Activated T-helper 17 cell treated with anti-CD3 and anti-CD28 coated beads, Interleukin-2, amount 50 U/mL, for 72 hours (primary cell): Measurements from ENCODE around the gene ZNF423. TPM values are rescaled to one million over a fixed set of nuclear protein-coding genes. Genes with fewer than 3 reads are reported as not detected.
"Not testable (repeated sequence)": the region's sequence is repeated elsewhere in the genome, so short reads cannot be mapped to it uniquely, and the experiment has no call there.

ENCODE experiments used
- ATAC-seq: fragments of 150-1000 bp; cut with Tn5 transposase; replicated peaks from 2 replicates; pipeline ENCODE4 v1.10.0; 2021; ENCODE audit warnings: mild to moderate bottlenecking, moderate library complexity
- H3K27ac Mint-ChIP-seq: one replicate; pipeline ENCODE4 v1.8.0; 2022; ENCODE audit warnings: mixed read lengths
- H3K27me3 Mint-ChIP-seq: one replicate; pipeline ENCODE4 v1.8.0; 2022; ENCODE audit warnings: mixed read lengths
- H3K36me3 Mint-ChIP-seq: one replicate; pipeline ENCODE4 v1.8.0; 2022; ENCODE audit warnings: low read depth, mild to moderate bottlenecking, mixed read lengths
- H3K4me1 Mint-ChIP-seq: one replicate; pipeline ENCODE4 v1.8.0; 2022; ENCODE audit warnings: mixed read lengths
- H3K4me3 Mint-ChIP-seq: one replicate; pipeline ENCODE4 v1.8.0; 2022; ENCODE audit warnings: mild to moderate bottlenecking, mixed read lengths
- H3K9me3 Mint-ChIP-seq: one replicate; pipeline ENCODE4 v1.8.0; 2022; ENCODE audit warnings: mixed read lengths
- total RNA-seq, 2 donors: library from RNA; stranded (reverse); gene quantifications; one replicate each; pipeline ENCODE4 v1.2.3, GENCODE V29; 2022

Gene ZNF423
- total RNA-seq, 2 donors from 2014 or later: not detected

GRCh38 chr16:49574826-49575225 lies 281.1 kb downstream of the ZNF423 start:
- no peaks in the 10 kb centered on the region for H3K36me3 Mint-ChIP-seq
- H3K27ac Mint-ChIP-seq: no peak overlapping the region
- no peaks in the 10 kb centered on the region for H3K27me3 Mint-ChIP-seq
- ATAC-seq: no peak
- H3K4me1 Mint-ChIP-seq: no peaks in the 10 kb centered on the region
- no peaks in the 10 kb centered on the region for H3K9me3 Mint-ChIP-seq
- no peak overlapping the region for H3K4me3 Mint-ChIP-seq

GRCh38 chr16:49567950-49568349 lies 288.0 kb downstream of the ZNF423 start:
- H3K27me3 Mint-ChIP-seq: no peaks in the 10 kb centered on the region
- peaks cover 3% of the 10 kb centered on the region for H3K9me3 Mint-ChIP-seq
- no peaks in the 10 kb centered on the region for H3K36me3 Mint-ChIP-seq
- ATAC-seq: peak; percentile 28
- H3K4me3 Mint-ChIP-seq: no peak overlapping the region
- no peak overlapping the region for H3K27ac Mint-ChIP-seq
- H3K4me1 Mint-ChIP-seq: no peaks in the 10 kb centered on the region

- H3K27ac Mint-ChIP-seq: no peak overlapping the region
- no peaks in the 10 kb centered on the region for H3K36me3 Mint-ChIP-seq
- ATAC-seq: no peak
- no peak overlapping the region for H3K4me3 Mint-ChIP-seq
- no peaks in the 10 kb centered on the region for H3K4me1 Mint-ChIP-seq
- peaks cover 3% of the 10 kb centered on the region for H3K9me3 Mint-ChIP-seq
- H3K27me3 Mint-ChIP-seq: no peaks in the 10 kb centered on the region
Measured at GRCh38 chr16:49566432-49566831, 289.5 kb downstream of the ZNF423 start.

GRCh38 chr16:49564496-49565229 lies 291.2 kb downstream of the ZNF423 start:
- H3K27me3 Mint-ChIP-seq: no peaks in the 10 kb centered on the region

GRCh38 chr16:49563666-49564065 lies 292.2 kb downstream of the ZNF423 start:
- Mint-ChIP-seq H3K36me3 (no peaks in the 10 kb centered on the region), H3K27me3 (no peaks in the 10 kb centered on the region), H3K4me3 (no peak overlapping the region), H3K9me3 (peaks cover 3% of the 10 kb centered on the region), H3K4me1 (no peaks in the 10 kb centered on the region), H3K27ac (no peak overlapping the region)
- no peak for ATAC-seq

More at GRCh38 chr16:49564496-49565229, 291.2 kb downstream of the ZNF423 start:
- Mint-ChIP-seq H3K9me3 (peaks cover 3% of the 10 kb centered on the region), H3K4me1 (no peaks in the 10 kb centered on the region), H3K27ac (no peak overlapping the region), H3K36me3 (no peaks in the 10 kb centered on the region), H3K4me3 (no peak overlapping the region)
- no peak for ATAC-seq

GRCh38 chr16:49562894-49563293 lies 293.0 kb downstream of the ZNF423 start:
- H3K27ac Mint-ChIP-seq, H3K36me3 Mint-ChIP-seq, ATAC-seq, H3K9me3 Mint-ChIP-seq, H3K4me1 Mint-ChIP-seq, H3K4me3 Mint-ChIP-seq, H3K27me3 Mint-ChIP-seq: not testable (repeated sequence)

- no peak for ATAC-seq
- Mint-ChIP-seq H3K4me3 (no peak overlapping the region), H3K9me3 (no peaks in the 10 kb centered on the region), H3K27ac (no peak overlapping the region), H3K36me3 (no peaks in the 10 kb centered on the region), H3K4me1 (no peaks in the 10 kb centered on the region), H3K27me3 (no peaks in the 10 kb centered on the region)
Measured at GRCh38 chr16:49562228-49562627, 293.7 kb downstream of the ZNF423 start.

- no peak overlapping the region for H3K4me3 Mint-ChIP-seq
- no peaks in the 10 kb centered on the region for H3K36me3 Mint-ChIP-seq
- H3K4me1 Mint-ChIP-seq: no peaks in the 10 kb centered on the region
- no peak for ATAC-seq
- no peaks in the 10 kb centered on the region for H3K9me3 Mint-ChIP-seq
- no peaks in the 10 kb centered on the region for H3K27me3 Mint-ChIP-seq
- H3K27ac Mint-ChIP-seq: no peak overlapping the region
Measured at GRCh38 chr16:49560004-49560830, 295.7 kb downstream of the ZNF423 start.

GRCh38 chr16:49559242-49559641 lies 296.7 kb downstream of the ZNF423 start:
- Mint-ChIP-seq H3K36me3 (no peaks in the 10 kb centered on the region), H3K4me1 (no peaks in the 10 kb centered on the region), H3K4me3 (no peak overlapping the region), H3K27ac (no peak overlapping the region), H3K27me3 (peaks cover 6% of the 10 kb centered on the region), H3K9me3 (no peaks in the 10 kb centered on the region)
- no peak for ATAC-seq

GRCh38 chr16:49558451-49558850 lies 297.5 kb downstream of the ZNF423 start:
- Mint-ChIP-seq H3K4me3 (no peak overlapping the region), H3K9me3 (no peaks in the 10 kb centered on the region), H3K27ac (no peak overlapping the region), H3K27me3 (peaks cover 6% of the 10 kb centered on the region), H3K36me3 (no peaks in the 10 kb centered on the region), H3K4me1 (no peaks in the 10 kb centered on the region)
- no peak for ATAC-seq

GRCh38 chr16:49556606-49557446 lies 299.1 kb downstream of the ZNF423 start:
- Mint-ChIP-seq H3K9me3 (no peaks in the 10 kb centered on the region), H3K36me3 (no peaks in the 10 kb centered on the region), H3K4me1 (no peaks in the 10 kb centered on the region), H3K4me3 (no peak overlapping the region), H3K27ac (no peak overlapping the region), H3K27me3 (peaks cover 6% of the 10 kb centered on the region)
- no peak for ATAC-seq

GRCh38 chr16:49556249-49556605 lies 299.7 kb downstream of the ZNF423 start:
- no peak overlapping the region for H3K4me3 Mint-ChIP-seq
- peaks cover 6% of the 10 kb centered on the region for H3K27me3 Mint-ChIP-seq
- no peaks in the 10 kb centered on the region for H3K4me1 Mint-ChIP-seq
- no peak for ATAC-seq
- H3K36me3 Mint-ChIP-seq: no peaks in the 10 kb centered on the region
- no peaks in the 10 kb centered on the region for H3K9me3 Mint-ChIP-seq
- no peak overlapping the region for H3K27ac Mint-ChIP-seq

- Mint-ChIP-seq H3K36me3 (no peaks in the 10 kb centered on the region), H3K27me3 (peaks cover 6% of the 10 kb centered on the region), H3K27ac (no peak overlapping the region), H3K4me1 (no peaks in the 10 kb centered on the region), H3K4me3 (no peak overlapping the region), H3K9me3 (no peaks in the 10 kb centered on the region)
- no peak for ATAC-seq
Measured at GRCh38 chr16:49554681-49555080, 301.2 kb downstream of the ZNF423 start.

GRCh38 chr16:49552313-49552928 lies 303.5 kb downstream of the ZNF423 start:
- Mint-ChIP-seq H3K27ac (no peak overlapping the region), H3K4me1 (no peaks in the 10 kb centered on the region), H3K4me3 (no peak overlapping the region), H3K36me3 (no peaks in the 10 kb centered on the region), H3K9me3 (no peaks in the 10 kb centered on the region), H3K27me3 (peaks cover 9% of the 10 kb centered on the region)
- ATAC-seq: no peak
